ENCODE data around the gene CLIC5.

The CLIC5 gene

DNA sequence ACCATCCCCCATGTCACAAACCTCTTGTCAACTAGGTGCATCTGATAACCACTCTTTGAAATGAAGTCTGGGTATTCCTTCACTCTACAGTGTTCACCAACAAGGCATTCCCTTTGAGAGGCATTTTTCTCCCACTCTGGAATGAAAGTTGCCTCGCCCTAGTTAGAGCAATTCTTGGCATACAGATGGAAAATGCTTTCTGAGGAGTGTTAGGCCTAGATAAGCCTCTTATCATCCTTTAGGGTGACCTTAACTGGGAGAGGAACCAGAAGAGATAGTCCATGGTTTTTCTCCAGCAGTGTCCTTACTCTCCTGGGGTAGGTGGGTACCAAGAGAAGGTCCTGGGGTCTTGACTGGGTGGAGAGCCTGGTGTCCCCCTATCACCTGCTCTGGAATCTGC is 14.8 kb downstream of the CLIC5 start:
- no peak overlapping the region for H3K4me3 ChIP-seq (ENCODE audit: low read depth, low read length)

DNA sequence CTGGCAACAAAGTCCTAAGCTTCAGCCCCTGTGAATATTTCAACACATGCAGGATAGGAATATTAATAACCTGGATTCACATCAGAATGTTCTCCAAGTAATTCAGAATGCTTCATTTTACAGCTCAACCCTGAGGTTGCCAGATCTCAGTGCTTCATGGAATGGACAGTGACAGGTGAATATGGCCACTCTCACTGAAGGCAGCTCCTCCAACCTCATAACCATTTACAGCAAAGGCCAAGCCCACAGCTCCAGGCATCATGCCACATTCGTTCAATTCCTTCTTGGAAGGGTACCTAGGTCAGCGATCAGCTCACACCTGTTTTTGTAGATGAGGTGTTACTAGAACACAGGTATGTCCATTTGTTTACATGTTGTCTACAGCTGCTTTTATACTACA is 17.1 kb downstream of the CLIC5 start:
- H3K4me3 ChIP-seq (ENCODE audit: low read depth, low read length): no peak overlapping the region

DNA sequence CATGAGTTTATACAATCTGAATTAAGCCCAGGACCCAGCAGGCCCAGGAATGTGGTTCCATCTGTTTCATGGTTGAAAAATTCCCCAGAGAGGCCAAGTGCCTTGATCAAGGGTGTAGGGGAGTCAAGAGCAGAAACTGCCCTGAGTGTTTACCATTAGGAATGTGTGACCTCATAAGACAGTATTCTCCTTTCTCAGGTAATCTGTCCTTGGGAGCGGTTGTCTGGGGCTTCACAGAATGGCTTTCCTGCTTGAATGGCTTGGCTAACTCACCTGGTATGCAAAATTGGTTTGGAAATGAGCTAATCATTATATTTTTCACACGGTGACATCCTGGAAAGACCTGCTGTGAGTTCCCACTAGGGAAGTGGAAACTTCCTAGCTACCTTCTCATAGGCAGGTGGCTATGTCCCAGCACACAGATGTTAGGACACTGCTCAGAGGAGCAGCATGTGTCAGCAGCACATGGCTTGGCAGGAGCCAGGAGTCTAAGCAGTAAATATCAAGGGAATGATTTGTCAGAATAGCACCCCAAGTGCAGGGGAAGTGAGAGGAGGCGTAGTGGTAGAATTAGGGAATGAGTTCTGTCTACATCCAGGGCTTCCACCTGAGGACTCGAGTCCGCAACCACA is 17.7 kb downstream of the CLIC5 start:
- no peak overlapping the region for H3K4me3 ChIP-seq (ENCODE audit: low read depth, low read length)

DNA sequence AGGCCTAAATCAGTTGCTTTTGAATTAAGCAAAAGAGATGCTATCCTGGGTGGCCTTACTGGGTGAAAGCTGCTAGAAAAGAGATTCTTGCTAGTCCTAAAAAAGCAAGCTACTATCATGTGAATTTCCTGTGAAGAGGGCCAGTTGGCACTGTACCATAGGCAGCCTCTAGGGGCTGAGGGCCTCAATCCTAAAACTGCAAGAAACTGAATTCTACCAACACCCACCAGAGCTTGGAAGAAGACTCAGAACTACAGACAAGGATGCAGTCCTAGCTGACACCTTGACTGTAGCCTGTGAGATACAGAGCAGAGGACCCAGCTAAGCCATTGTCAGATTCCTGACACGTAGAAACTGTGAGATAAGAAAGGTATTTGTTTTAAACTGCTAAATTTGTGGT is 24.5 kb downstream of the CLIC5 start:
- H3K4me3 ChIP-seq (ENCODE audit: low read depth, low read length): no peak overlapping the region

DNA sequence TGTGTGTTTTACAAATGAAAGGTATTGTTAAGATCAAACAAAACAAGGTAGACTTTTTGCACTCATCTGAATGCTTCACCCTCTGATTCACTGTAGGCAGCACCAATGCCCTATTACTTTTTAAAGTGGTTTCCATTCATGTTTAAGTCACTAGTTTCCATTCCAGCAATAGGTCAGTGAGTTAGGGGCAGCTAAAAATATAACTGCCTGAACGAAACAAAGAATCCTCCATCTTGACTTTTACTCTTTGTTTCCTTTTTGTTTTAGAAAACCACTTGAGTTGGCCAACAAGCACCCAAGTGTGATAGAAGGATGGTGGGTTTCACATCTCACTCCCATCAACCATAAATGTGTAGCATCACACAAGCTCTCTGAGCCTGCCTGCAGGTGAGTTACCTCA is 25.5 kb downstream of the CLIC5 start:
- no peak overlapping the region for H3K4me3 ChIP-seq (ENCODE audit: low read depth, low read length)

DNA sequence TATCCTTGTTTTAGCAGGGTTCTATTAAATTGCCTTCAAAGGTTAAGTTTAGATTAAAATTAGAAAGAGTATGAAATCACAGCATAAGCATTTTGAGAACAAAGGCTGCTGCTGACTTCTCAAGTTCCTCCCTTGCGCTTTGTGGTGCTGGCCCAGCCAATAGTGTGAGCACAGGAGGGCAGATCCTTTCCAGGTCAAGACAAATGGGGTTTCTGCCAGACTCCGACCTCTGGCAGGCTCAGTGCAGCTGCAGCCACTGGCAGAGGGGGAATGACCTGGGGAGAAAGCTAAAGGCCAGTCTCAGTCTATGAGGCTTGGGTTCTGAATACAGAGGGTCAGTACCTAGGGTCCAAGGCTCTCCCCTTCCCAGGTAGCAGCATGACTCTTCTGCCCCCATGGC is 27.0 kb downstream of the CLIC5 start:
- no peak overlapping the region for H3K4me3 ChIP-seq (ENCODE audit: low read depth, low read length)

DNA sequence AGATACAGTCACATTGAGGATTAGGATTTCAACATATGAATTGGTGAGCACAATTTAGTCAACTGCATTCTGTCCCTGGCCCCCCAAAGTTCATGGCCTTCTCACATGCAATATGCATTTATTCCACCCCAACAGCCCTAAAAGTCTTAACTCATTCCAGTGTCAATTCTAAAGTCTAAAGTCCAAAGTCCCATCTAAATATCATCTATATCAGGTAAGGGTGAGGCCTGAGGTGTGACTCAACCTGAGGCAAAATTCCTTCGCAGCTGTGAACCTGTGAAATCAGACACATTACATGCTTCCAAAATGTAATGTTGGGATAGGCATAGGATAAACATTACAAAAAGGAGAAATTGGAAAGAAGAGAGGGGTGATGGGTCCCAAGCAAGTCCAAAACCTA is 27.8 kb downstream of the CLIC5 start:
- no peak overlapping the region for H3K4me3 ChIP-seq (ENCODE audit: low read depth, low read length)

DNA sequence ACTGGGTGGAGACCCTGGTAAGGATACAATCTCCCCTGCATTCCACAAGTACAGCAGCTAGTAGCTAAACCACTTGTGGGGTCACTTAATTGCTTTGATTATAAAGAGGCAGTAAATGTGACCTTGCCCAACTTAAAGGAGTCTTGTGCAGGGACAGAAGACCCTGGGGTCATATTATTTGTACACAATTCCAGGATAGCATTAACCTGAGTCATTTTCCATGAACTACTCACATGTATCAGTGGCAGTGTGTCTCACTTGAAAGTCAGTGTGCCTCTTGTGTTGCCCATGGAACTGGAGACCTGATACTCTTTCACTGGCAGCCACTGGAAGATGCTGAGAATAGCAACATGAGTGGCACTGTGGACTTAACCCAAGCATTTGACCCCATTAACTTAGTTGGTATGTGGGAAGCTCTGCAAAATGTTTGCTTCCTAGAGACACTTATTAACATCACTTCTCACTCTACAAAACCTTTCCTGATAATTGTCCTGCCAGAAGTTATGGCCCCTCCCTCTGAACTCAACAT is 28.9 kb downstream of the CLIC5 start:
- no peak overlapping the region for H3K4me3 ChIP-seq (ENCODE audit: low read depth, low read length)

DNA sequence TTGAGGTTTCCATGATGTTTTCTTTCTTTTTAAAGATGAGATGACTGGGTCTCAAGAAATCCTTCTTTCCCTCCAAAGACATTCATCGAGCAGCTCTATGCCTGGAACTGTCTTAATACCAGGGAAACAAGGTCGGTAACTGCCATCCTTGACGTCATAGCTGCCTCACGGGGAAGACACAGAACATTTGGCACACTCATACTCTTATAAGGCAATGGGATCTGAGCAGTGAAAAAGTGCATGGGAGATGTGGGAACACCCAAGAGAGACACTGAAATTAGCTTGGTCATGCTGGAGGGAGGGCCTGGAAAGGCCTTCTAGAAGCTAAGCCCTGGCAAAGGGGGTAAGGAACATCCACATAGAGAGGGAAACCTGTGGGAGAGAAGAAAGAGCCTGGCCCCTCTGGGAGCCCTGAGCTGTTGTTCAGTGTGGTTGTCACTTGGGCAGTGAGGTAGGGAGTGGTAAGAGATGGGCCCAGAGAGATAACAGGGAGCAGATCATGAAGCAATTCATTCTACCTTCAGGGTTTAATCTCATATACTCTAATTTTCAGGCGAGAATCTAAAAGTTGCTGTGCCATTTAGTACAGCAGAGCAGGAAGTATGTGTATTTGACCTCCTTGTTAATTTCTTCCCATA is 30.8 kb downstream of the CLIC5 start:
- no peak overlapping the region for H3K4me3 ChIP-seq (ENCODE audit: low read depth, low read length)

DNA sequence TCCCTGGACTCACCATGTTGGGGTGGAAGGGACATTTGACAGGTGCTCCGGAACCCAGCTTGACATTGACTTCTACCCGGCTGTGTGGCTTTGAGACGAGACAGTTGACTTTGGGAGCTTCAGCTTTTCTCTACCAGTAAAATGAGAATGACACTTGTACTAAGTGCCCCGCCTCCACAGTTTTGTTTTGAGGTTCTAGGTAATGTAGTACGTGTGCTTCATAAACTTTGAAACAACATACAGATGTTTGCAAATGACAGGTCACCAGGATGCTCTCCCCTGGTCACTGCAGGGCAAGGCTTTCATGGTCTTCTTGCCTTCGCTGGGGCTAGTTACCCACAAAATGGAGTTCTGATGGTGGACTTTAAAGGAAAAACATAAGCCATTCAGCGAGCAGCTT is 31.3 kb downstream of the CLIC5 start:
- H3K4me3 ChIP-seq (ENCODE audit: low read depth, low read length): no peak overlapping the region

DNA sequence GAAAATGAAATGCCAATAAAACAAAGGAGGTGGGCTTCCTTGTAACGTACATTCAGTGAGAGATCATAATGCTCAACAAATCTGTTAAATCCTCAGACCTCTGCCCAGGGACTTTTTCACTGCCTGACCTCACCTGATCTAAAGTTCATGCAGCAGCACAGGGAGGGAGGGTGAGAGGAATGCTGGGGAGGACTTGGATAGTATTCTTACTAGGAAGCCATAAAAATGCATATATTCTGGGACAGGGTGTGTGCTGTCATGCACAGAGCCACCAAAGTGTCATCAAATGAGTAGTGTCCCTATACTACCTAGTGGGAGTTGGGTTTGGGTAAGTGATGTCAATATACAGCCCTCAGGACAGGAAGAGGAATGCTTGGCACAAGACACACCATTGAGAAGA is 32.6 kb downstream of the CLIC5 start:
- H3K4me3 ChIP-seq (ENCODE audit: low read depth, low read length): no peak overlapping the region

DNA sequence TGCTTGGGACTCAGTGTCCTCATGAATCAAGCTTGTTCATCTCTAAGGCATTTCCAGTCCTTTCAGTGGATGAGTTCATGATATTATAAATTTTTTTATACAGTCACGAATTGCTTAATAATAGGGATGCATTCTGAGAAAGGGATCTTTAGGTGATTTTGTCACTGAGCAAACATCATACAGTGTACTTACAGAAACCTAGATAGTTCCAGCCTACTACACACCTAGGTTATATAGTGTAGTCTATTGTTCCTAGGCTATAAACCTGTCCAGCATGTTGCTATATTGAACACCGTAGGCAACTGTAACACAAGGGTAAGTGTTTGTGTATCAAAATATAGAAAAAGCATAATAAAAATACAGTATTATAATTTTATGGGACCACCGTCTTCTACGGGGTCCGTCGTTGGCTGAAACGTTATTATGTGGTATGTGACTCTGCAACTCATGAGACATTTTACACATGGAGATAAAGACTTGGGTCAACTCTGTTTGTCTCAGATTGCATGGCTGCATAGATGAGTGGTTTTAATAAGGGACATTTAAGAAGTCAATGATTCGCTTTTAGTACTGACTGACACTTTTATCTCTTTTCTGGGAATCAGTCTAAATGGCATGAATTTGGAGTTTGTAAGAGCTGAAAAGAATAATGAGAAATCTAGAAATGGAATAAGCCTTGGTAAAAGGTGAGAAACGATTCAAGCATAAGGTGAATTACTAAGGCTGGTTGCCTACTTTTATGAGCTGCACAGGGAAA is 33.2 kb downstream of the CLIC5 start:
- no peak overlapping the region for H3K4me3 ChIP-seq (ENCODE audit: low read depth, low read length)

DNA sequence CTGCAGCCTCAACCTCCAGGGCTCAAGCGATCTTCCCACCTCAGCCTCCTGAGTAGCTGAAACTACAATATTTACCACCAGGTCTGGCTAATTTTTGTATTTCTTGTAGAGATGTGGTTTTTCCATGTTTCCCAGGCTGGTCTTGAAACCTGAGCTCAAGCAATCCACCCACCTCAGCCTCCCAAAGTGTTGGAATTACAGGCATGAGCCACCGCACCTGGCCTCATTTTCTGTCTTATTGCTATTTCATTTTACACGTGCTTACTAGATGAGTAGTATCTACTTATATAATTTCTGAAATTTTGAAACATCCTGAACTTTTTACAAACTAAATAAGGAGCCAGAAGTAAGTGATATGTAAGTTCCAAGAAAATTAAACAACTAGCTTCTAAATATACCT is 34.6 kb downstream of the CLIC5 start:
- H3K4me3 ChIP-seq (ENCODE audit: low read depth, low read length): no peak overlapping the region

DNA sequence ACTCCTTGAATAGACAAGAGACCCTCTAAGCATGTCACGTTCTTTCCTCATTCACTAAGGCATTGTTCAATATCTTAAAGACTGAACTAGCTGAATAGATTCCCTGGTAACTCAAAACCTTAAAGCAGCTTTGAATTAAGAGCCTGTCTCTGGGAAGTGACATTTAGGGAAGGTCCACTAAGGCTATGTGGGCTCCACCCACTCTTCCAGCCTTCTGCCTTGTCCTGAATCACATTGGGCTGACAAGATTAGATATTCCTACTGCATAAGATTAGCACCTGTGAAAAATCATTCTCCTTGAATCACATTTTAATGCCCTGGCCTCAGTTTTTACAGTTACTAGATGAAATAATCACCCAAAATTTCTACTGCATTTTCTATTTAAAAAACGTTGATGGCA is 36.3 kb downstream of the CLIC5 start:
- H3K4me3 ChIP-seq (ENCODE audit: low read depth, low read length): no peak overlapping the region

DNA sequence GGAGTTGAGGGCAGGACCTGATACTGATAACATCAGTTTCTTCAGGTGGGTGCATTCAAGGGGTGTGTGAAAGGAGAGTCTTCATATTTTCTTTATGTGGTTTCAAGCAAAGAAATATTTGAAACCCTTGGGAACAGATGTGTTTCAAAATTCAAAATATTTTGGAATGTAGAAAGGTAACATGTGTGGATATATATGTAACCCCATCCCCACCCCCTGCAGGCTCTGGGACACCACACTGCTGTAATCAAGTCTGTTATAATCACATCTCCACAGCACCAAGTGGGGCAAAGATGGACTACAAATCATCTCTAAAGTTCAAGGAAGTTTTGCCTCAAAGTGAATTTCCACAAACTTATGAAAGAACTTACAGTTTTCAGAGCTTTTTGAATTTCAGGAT is 41.1 kb downstream of the CLIC5 start:
- H3K4me3 ChIP-seq (ENCODE audit: low read depth, low read length): no peak overlapping the region

DNA sequence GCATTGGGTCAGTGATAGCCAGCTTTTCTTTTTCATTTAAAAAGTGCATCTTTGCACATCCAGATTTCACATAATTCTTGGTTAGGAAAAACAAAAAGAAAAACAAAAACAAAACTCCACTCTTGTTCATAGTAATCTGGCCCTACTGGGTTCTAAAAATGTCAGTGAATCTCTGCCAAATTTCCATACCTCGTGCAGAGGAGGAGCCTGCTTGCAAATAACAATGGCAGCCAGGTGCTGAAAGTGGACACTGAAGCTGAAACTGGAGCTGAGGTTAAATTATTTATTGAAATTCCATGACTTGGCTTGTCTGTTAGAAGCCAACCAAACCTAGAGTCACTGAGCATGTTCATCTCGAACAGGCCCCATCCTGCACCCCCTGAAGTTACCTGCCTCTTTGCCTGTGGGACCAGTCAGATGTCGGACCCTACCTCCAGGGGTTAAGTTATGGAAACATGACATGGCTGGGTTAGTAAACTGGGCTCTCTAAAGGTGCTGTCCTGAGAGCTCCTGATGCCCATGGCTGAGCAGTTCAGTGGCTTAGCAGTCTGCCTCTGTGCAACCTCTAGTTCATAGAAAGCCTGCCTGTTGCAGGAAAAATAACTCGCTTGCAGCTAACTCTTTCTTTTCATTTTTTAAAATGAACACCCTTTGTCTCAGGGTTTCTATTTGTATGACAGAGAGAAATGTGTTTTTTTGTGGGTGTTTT is 42.7 kb downstream of the CLIC5 start:
- H3K4me3 ChIP-seq (ENCODE audit: low read depth, low read length): no peak overlapping the region

DNA sequence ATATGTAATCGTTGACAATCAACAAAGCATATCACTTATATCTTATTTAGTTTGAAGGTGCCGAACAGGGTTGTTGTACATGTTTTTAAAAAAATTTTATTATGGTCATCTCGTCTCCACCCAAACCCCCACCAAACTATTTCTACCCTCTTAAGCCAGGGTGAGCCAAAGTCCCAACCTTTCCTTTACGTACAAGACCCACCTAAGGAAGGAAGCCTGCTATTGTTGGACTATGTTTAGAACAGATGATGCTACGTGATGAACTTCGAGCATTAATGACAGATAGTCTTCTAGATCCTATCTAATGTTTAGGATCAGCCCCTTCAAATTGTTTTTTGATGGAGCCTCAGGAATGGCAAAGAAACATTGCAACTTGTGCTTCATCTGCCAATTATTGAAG is 44.4 kb downstream of the CLIC5 start:
- no peak overlapping the region for H3K4me3 ChIP-seq (ENCODE audit: low read depth, low read length)

DNA sequence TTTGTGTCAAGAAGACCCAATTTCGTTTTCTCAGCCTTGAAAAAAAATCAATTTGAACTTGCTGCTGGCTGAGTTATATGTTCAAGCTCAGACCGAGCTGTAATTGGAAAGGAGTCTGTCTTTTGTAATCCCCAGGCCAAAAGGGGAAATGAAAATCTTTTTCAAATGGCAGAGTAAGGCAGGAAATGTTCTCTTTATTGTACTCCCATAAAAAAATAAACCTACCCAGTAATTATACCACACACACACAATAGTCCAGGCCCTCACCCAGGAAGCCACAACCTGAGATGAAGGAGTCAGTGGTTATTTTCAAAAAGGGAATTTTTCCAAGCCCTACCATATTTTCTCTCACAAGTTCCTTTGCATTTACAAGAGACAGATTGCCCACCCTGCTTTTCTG is 45.3 kb downstream of the CLIC5 start:
- H3K4me3 ChIP-seq (ENCODE audit: low read depth, low read length): no peak overlapping the region

DNA sequence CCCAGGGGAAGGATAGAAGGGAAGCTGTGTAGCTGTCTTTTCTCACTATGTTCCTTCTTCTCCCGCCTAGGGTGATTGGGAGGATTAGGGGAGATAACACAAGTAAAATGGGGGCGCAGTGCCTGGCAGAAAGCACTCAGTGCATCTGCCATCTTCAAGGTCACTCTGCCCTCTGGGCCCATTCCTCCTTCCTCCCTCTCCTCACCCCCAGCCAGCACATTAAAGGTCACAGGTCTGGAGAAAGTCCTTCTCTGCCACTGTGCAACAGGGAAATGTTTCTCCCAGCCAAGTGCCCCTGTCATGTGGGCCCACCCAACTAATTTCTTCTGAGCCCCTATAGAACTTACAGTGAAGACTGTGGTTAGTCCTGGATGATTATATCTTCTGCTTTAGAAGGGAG is 45.8 kb downstream of the CLIC5 start:
- no peak overlapping the region for H3K4me3 ChIP-seq (ENCODE audit: low read depth, low read length)

DNA sequence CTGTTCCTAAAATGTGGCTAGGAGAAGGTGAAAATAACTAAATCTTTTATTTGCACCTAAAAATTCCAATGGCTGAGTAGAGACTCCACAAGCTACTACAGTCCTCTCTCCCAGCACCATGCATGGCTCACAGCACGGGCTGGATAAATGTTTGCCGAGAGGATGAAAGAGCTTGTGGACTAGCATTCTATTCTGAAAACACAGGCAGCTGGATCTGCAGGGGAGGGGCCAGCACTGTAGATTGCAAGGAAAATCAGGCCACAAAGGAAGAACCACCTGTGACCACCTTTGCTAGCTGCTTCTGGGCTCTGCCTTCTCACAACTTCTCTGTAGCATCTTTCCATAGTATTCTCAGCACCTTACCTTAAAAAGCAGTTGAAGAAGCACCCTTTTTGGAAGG is 46.6 kb downstream of the CLIC5 start:
- no peak overlapping the region for H3K4me3 ChIP-seq (ENCODE audit: low read depth, low read length)

DNA sequence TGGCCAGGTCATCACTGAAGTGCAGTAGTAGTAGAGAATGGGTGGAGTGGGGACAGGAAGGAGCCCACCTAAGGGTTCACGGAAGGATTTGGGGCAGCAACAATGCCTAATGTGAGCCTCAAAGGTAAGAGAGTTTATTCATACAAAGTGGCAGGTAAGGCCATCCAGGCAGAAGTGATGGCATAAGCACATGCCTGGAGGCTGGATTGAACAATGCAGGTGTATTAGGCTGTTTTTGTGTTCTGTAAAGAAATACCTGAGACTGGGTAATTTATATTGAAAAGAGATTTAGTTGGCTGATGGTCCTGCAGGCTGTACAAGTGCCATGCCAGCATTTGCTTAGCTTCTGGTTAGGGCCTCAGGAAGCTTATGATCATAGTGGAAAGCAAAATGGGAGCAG is 48.3 kb downstream of the CLIC5 start:
- no peak overlapping the region for H3K4me3 ChIP-seq (ENCODE audit: low read depth, low read length)

DNA sequence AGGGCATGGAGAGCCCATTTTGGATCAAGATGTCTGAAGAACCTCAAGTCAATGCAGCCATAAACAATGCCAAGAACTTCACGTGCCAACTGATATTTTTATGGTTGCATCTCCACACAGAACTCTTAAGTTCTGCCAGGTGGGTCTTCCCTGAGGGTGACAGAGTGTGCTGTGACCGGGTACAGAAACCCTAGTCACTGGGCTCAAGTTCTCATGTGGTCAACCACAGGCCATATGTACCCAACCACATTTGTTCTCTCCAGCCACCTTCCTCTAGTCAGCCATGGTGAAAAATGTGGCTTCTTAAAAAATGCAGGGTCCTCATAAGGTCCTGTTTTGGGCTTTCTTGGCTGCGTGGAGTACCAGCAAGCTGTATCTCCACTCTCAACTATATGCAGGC is 48.9 kb downstream of the CLIC5 start:
- no peak overlapping the region for H3K4me3 ChIP-seq (ENCODE audit: low read depth, low read length)
